ENCODE measurements around the gene AFAP1. TPM values are rescaled to one million over a fixed set of nuclear protein-coding genes. Genes with fewer than 3 reads are reported as not detected.

AFAP1 gene
- total RNA-seq, 1 donor from 2014 or later, result 6.8 TPM

DNA sequence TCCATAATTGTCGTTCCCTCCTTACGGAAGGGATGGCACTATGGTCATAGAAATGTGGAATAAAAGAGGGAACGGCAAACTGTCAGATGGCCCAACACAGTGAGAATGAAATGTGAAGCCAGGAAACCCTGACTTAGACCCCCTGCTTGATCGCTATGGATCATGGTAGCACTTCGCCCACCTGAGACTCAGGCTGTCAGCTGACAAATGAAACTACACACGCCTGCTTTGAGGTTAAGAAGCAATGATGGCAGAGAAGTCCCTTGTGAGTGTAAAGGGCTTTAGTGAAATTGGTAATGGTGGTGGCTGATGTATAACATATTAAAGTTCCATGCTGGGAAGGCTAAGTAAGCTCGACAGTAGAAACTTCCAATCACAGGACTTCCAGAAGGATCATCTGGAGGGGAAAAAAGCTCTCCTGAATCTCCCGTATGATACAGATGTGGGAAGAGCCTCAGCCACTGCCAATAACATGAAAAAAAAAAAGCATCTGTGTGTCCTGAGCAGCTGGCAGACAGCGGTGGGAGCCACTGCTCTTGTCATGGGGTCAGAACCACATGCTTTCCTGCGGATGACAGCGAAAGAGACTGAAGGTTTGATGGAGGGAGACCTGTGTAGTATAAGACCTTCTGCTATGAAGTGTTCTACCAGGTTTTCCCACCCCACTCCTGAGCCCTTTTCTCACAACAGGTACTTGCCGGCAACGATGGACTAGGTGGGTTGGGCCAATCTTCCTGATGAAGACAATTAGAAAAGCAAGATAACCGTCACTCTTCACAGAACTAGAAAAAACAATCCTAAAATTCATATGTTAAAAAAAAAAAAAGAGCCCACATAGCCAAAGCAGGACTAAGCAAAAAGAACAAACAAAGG is 107.6 kb downstream of the AFAP1 start:
- Histone ChIP-seq H3K36me3 (ENCODE audit: control insufficient read depth, insufficient read depth, low read length) (peaks cover 10% of the 10 kb centered on the region), H3K27me3 (ENCODE audit: control insufficient read depth, insufficient read depth, low read length) (no peaks in the 10 kb centered on the region), H3K4me3 (ENCODE audit: low read depth, low read length) (no peak overlapping the region)
- TF ChIP-seq, protein P1, sequence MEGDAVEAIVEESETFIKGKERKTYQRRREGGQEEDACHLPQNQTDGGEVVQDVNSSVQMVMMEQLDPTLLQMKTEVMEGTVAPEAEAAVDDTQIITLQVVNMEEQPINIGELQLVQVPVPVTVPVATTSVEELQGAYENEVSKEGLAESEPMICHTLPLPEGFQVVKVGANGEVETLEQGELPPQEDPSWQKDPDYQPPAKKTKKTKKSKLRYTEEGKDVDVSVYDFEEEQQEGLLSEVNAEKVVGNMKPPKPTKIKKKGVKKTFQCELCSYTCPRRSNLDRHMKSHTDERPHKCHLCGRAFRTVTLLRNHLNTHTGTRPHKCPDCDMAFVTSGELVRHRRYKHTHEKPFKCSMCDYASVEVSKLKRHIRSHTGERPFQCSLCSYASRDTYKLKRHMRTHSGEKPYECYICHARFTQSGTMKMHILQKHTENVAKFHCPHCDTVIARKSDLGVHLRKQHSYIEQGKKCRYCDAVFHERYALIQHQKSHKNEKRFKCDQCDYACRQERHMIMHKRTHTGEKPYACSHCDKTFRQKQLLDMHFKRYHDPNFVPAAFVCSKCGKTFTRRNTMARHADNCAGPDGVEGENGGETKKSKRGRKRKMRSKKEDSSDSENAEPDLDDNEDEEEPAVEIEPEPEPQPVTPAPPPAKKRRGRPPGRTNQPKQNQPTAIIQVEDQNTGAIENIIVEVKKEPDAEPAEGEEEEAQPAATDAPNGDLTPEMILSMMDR (IDR thresholded peaks at IDR 0.05; ENCODE audit: insufficient read depth, low read length, severe bottlenecking), result no peak
- FAIRE-seq (no peak), DNase-seq (ENCODE audit: low read depth) (no peak)

DNA sequence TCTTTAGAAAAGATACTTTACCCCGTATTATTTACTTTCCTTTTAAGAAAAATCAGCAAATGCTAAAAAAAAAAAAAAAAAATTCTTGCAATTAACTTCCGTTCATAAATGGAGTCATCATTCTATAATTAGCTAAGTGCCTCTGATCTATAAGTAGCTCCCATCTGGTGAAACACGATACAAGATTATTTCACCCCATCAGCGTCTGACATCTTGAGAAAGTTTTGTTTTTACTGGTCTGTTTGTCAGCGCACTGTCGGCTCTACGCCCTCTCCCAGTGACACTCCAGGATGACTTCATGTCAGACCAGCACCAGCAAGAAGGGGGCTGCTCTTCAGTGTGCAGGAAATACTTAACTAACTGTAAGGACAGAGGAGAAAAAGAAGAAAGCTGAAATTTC is 108.3 kb downstream of the AFAP1 start:
- Histone ChIP-seq H3K36me3 (ENCODE audit: control insufficient read depth, insufficient read depth, low read length) (peaks cover 10% of the 10 kb centered on the region), H3K4me3 (ENCODE audit: low read depth, low read length) (no peak overlapping the region), H3K27me3 (ENCODE audit: control insufficient read depth, insufficient read depth, low read length) (no peaks in the 10 kb centered on the region)
- TF ChIP-seq, protein P1 (IDR thresholded peaks at IDR 0.05; ENCODE audit: insufficient read depth, low read length, severe bottlenecking), result no peak
- no peak for FAIRE-seq
- peak; percentile 61 for DNase-seq (ENCODE audit: low read depth)

DNA sequence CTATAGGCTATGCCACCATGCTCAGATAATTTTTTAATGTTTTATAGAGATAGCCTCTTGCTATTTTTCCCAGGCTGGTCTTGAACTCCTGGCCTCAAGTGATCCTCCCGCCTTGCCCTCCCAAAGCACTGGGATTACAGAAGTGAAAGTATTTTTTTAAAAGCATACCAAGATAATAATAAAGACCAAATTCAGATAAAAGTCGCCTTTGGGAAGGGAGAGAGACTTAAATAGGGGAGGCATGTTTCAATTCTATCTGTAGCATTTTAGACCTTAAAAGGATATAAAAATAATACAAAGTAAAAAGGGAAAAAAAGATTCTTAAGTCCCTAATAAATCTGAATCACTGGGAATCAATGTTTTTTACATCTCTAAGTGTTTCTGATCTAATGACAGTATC is 108.9 kb downstream of the AFAP1 start:
- no peak for DNase-seq (ENCODE audit: low read depth)
- H3K27me3 ChIP-seq (ENCODE audit: control insufficient read depth, insufficient read depth, low read length), result no peaks in the 10 kb centered on the region
- TF ChIP-seq, protein P1 (IDR thresholded peaks at IDR 0.05; ENCODE audit: insufficient read depth, low read length, severe bottlenecking), result no peak
- H3K4me3 ChIP-seq (ENCODE audit: low read depth, low read length), result no peak overlapping the region
- H3K36me3 ChIP-seq (ENCODE audit: control insufficient read depth, insufficient read depth, low read length), result peaks cover 9% of the 10 kb centered on the region
- no peak for FAIRE-seq

DNA sequence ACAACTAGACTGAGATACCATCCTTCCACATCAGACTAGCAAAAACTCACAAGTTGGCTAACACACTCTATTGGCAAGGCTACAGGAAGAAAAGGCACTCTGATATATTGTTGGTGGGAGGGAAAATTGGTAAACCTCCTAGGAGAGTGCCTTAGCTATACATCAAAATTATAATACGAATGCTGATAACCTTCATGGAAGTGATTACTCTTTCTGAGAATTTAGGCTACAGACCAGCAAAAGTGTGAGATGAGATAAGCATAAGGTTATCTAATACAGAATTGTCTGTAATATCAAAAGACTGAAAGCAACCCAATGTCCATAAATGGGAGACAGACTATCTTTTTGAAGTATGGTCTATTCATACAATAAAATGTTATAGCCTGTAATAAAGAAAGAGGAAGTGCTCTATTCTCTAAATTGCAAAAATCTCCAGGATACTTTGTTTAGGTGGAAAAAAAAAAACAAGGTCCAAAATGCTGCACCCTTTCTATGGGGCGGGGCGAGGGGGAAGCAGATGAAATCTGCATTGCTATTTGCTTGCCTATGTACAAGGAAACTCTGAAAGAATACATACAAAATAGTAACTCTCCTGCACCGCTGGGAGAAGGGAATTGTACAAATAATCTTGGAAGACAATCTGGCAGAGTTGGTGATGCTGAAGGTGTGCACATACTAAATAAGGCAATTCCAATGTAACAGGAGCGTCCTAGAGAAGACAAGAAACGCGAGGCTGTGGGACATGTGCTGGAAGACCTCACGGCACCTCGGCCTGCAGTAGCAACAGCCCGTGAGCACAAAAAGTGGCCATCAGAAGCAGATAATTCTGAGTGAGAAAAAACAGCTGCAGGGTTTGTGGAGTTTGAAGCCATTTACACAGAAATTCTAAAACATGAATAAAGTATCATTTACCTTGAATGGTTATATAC is 109.7 kb downstream of the AFAP1 start:
- Histone ChIP-seq H3K27me3 (ENCODE audit: control insufficient read depth, insufficient read depth, low read length) (no peaks in the 10 kb centered on the region), H3K4me3 (ENCODE audit: low read depth, low read length) (no peak overlapping the region), H3K36me3 (ENCODE audit: control insufficient read depth, insufficient read depth, low read length) (peaks cover 9% of the 10 kb centered on the region)
- no peak for DNase-seq (ENCODE audit: low read depth)
- TF ChIP-seq, protein P1 (IDR thresholded peaks at IDR 0.05; ENCODE audit: insufficient read depth, low read length, severe bottlenecking), result no peak
- no peak for FAIRE-seq

DNA sequence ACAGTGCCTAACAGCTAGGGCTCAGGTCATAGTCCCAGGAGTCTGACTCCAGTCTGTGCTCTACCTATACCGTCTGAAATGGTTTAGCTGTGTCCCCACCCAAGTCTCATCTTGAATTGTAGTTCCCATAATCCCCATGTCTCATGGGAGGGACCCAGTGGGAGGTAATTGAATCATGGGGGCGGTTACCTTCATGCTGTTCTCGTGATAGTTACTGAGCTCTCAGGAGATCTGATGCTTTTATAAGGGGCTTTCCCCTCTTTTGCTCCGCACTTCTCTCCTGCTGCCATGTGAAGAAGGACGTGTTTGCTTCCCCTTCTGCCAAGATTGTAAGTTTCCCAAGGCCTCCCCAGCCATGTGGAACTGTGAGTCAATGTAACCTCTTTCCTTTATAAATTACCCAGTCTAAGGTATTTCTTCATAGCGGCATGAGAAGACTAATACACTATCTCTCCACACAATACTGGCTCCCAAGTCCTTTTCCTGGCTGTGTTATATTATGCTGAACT is 110.8 kb downstream of the AFAP1 start:
- TF ChIP-seq, protein P1 (IDR thresholded peaks at IDR 0.05; ENCODE audit: insufficient read depth, low read length, severe bottlenecking), result no peak
- Histone ChIP-seq H3K4me3 (ENCODE audit: low read depth, low read length) (no peak overlapping the region), H3K36me3 (ENCODE audit: control insufficient read depth, insufficient read depth, low read length) (peaks cover 9% of the 10 kb centered on the region), H3K27me3 (ENCODE audit: control insufficient read depth, insufficient read depth, low read length) (no peaks in the 10 kb centered on the region)
- DNase-seq (ENCODE audit: low read depth) (peak; percentile 57), FAIRE-seq (no peak)

All from bronchial epithelial cell (primary cell).